GM12873 (cell line): ENCODE data around the gene SYCE1.

Experiments used
- TF ChIP-seq, protein P1 (sequence below): IDR thresholded peaks from 2 replicates; pipeline ENCODE4 v1.5.1; 2012; ENCODE audit warnings: low read depth, mild to moderate bottlenecking, moderate library complexity, low read length, control low read depth; ENCODE audit not compliant: insufficient read depth; ENCODE audit errors: missing control alignments

The SYCE1 gene

DNA sequence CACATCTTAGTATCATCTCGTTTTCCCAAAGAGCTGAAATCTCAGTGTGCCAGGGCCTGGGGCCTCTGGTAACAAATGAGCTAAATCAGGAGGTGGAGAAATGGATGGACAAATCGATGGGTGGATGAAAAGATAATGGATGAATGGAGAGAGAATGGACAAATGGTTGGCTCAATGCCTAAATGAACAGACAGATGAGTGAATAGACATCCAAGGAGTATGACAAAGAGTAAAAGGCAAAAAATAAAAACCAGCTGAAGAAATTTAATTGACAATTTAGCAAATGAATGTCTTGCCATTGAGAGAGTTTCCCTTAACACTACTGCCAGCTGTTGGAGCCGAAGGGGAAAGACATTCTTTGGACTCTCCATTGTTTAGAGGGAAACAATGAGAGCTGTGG, 8.0 kb downstream of the SYCE1 start:
- TF ChIP-seq, protein P1, sequence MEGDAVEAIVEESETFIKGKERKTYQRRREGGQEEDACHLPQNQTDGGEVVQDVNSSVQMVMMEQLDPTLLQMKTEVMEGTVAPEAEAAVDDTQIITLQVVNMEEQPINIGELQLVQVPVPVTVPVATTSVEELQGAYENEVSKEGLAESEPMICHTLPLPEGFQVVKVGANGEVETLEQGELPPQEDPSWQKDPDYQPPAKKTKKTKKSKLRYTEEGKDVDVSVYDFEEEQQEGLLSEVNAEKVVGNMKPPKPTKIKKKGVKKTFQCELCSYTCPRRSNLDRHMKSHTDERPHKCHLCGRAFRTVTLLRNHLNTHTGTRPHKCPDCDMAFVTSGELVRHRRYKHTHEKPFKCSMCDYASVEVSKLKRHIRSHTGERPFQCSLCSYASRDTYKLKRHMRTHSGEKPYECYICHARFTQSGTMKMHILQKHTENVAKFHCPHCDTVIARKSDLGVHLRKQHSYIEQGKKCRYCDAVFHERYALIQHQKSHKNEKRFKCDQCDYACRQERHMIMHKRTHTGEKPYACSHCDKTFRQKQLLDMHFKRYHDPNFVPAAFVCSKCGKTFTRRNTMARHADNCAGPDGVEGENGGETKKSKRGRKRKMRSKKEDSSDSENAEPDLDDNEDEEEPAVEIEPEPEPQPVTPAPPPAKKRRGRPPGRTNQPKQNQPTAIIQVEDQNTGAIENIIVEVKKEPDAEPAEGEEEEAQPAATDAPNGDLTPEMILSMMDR = no peak

DNA sequence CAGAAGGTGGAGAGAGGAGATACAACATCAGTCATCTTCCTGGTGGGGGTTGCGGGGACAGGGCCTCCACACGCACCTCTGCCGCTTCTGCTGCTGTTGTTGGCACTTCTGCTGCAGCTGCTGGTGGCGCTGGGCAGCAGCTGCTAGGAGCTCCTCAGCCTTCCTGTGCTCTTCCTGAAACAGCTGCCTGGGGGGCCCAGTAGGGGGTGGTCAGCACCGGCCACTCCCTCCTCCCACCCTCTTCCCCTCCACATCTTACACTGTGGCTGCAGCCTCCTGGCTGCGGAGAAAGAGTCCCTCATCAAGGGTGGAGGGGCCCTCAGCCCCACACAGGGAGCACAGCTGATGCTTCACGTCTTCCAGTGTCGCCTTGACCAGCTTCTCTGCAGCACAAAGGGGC, 9.9 kb downstream of the SYCE1 start:
- TF ChIP-seq, protein P1 = no peak

DNA sequence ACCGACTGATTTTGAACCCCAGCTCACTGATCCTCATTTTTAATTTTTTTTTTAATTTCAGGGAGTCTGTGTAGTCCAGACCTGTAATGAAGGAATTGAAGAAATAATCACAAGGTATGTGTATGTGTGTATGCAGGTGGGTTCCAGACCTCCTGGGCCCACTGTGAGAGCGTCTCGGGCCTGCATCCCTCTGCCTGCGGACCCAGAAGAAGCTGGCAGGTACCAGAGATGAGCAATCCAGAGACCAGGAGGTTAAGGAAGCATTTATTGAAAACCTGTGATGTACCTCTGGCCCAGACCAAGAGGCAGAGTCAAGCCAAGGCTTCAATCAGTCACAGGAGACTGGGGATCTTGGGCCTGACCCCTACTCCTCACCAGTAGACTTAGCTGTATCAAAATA, 10.8 kb downstream of the SYCE1 start:
- TF ChIP-seq, protein P1 = no peak

GRCh38 chr10:133544506-133544905, 20.9 kb downstream of the SYCE1 start:
- TF ChIP-seq, protein P1 = no peak

GRCh38 chr10:133537546-133538545, 27.5 kb downstream of the SYCE1 start:
- TF ChIP-seq, protein P1 = no peak

- TF ChIP-seq, protein P1 = no peak
Observed at GRCh38 chr10:133536198-133536597, 29.2 kb downstream of the SYCE1 start.

GRCh38 chr10:133534417-133534816, 31.0 kb downstream of the SYCE1 start:
- TF ChIP-seq, protein P1 = no peak
